ENCODE results near the gene KRT86.

- no peak for TF ChIP-seq CTCF (IDR thresholded peaks at IDR 0.05)
- TF ChIP-seq EZH2 (IDR thresholded peaks at IDR 0.05; ENCODE audit: borderline replicate concordance, insufficient read depth, low read depth, low read length, poor library complexity, severe bottlenecking): no peak
Measured at GRCh38 chr12:52235822-52236361, 38.6 kb upstream of the KRT86 start.
